ENCODE results near the gene PROSER3.

Gene PROSER3

DNA sequence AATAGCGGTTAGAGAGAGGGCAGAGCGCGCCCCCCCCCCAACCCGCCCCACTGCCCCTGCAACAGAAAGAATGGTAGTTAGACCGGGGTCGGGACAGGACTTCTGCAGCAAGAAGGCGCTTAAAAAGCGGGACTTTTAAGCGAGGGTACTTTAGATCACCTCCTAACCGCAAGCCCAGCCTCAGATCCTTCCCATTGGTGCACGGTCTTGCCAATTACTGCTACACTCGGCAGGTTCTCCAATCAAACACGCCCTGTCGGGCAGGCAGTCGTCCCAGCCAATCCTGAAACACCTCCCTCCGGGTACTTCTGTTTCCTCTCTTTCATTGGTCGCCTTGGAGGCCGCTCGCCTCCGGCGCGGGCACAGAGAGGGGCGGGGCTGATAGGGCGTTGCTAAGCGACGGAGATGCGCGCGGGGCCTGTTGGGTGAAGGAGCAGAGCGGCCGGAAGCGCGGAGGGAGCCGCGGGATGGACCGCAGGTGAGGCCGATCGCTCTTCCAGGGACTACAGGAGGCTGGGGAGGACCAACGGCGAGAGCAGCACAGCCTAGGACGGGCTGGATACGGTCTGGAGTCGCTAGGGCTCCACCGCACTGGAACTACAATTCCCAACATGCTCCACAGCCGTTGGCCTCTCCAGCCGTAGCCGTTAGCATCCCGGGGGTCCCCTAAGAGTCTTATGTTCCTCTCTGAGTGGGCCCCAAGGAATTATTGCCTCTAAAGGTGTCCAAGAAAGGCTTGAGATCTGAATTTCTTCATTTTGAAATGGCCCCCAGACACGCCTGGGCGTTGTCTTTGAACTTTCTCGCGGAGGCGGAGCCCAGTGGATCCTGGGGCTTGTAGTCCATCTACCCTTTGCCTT lies at the start of gene PROSER3:
TSS of gene PROSER3 (plus strand) at position 428 of the 860 bp plus-strand sequence. CDS start at position 468, 40 bp downstream.
- peaks cover 11% of the 10 kb centered on the region for H3K36me3 ChIP-seq (ENCODE audit: control insufficient read depth, insufficient read depth, low read length)
- peak within 1 kb of the TSS; percentile 100 for H3K4me3 ChIP-seq (ENCODE audit: low read length)
- peak within 1 kb of the TSS; percentile 100 for H3K9ac ChIP-seq (ENCODE audit: low read length)
- H3K27me3 ChIP-seq (ENCODE audit: control insufficient read depth, insufficient read depth, low read length) = no peaks in the 10 kb centered on the region
- H3K4me1 ChIP-seq (ENCODE audit: control insufficient read depth, insufficient read depth, low read length) = peaks cover 13% of the 10 kb centered on the region
- H3K27ac ChIP-seq (ENCODE audit: low read depth, low read length) = peak within 1 kb of the TSS; percentile 99

DNA sequence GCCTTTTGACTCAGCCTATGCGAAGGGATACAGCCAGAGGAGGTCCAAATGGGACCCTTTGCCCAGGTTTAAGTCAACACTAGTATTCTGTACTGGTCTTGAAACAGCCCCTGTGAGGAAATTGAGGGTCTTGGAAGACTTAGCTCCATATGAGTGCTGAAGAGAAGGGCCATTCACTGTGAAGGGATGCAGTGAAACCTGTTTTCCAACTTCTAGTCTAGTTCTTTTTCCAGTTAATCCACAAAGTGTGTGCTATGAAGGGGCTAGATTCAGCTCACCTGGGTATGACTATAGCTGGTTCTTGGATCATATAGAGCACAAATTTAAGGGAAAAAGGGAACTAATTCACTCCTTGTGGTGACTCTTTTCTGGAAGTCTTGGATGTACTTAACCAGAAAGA lies 49.6 kb upstream of the PROSER3 start:
- Histone ChIP-seq H3K4me1 (ENCODE audit: control insufficient read depth, insufficient read depth, low read length) (no peaks in the 10 kb centered on the region), H3K27ac (ENCODE audit: low read depth, low read length) (no peak overlapping the region), H3K4me3 (ENCODE audit: low read length) (no peak overlapping the region), H3K9ac (ENCODE audit: low read length) (no peak overlapping the region), H3K27me3 (ENCODE audit: control insufficient read depth, insufficient read depth, low read length) (peaks cover 2% of the 10 kb centered on the region), H3K36me3 (ENCODE audit: control insufficient read depth, insufficient read depth, low read length) (no peaks in the 10 kb centered on the region)

DNA sequence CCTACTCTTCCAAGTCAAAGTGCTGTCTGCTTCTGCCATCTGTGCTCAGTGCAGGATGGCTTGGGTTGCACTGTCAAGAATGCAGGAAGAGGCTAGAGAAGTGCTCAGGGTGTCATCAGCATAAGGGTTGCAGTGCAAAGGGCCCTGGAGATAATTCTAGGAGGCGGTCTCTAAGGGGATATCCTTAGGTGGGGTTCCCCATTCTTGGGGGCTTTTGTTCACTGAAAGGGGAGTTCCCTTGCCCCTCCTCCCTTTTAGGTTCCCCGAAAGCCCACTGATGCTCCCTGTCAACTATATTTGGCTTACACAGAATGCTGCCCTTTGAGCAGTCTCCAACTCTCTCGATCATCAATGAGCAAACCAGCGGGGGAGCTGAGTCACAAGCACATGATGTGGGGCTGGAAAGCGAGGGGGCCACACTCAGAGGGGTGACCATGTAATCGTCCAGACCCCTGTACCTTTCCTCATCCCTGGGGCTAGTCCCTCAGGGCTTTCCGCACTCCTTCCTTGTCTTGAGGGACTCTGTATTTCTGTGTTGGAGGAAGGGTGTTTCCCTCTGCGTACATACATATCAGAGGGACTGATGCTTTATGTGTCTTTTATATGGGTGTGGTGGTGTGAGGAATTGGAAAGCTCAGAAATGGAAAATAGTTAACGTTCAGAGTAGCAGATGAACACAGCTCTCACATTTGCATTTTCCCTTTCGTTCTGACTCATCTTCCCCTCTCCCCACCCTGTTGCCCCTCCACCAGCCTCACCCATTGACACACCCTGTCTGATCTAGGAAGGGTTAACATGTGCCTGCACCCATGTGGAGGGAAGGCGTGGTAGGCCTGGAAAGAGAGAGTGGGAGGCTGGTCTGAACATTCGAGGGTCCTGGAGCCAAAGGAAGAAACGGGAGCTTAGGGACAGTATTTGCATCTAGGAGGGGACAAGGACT lies 46.9 kb upstream of the PROSER3 start:
- Histone ChIP-seq H3K4me1 (ENCODE audit: control insufficient read depth, insufficient read depth, low read length) (peaks cover 5% of the 10 kb centered on the region), H3K27ac (ENCODE audit: low read depth, low read length) (no peak overlapping the region), H3K27me3 (ENCODE audit: control insufficient read depth, insufficient read depth, low read length) (no peaks in the 10 kb centered on the region), H3K36me3 (ENCODE audit: control insufficient read depth, insufficient read depth, low read length) (no peaks in the 10 kb centered on the region), H3K9ac (ENCODE audit: low read length) (no peak overlapping the region), H3K4me3 (ENCODE audit: low read length) (no peak overlapping the region)

DNA sequence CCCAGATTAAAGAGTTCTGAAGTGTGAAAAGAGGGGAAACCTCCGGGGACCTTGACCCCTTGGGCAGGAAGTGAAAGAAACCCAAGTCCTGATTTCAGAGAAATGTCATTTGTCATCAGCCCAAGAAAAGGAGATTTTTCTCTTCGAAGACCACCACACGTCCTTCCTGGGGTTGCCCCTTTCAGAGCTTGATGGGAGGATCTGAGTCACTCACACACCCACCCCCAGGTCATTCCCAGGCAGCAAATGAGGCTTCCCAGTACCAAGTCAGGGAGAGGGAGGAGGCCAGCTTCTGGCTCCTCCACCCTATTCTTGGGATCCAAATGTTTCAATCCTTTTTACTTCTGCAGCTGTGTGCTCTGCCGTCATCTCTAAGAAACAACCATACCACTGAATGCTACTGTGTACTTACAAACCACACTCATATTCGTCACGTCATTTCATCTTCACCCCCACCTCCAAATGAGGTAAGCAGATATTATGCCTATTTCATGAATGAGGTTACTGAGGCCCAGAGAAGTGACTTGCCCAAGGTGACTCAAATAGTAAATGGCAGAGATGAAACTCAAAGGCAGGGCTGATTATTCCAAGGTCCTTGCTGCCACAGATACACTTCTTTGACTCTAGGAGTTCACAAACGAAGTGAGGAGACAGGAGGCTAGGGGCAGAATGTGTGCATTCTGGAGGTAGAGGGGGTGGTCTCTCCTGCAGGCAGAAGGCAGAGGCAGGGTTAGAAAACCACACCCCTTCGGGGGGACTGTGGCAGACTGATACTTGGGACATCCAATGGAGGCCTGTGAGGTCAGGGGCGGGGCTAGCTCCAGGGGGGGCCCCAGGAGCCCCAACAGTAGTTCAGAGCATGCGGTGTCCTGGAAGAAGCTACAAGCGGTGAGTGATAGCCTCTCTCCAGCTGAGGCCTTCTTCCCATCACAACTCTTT lies 45.1 kb upstream of the PROSER3 start:
- no peak overlapping the region for H3K4me3 ChIP-seq (ENCODE audit: low read length)
- peaks cover 7% of the 10 kb centered on the region for H3K4me1 ChIP-seq (ENCODE audit: control insufficient read depth, insufficient read depth, low read length)
- H3K36me3 ChIP-seq (ENCODE audit: control insufficient read depth, insufficient read depth, low read length) = no peaks in the 10 kb centered on the region
- H3K27me3 ChIP-seq (ENCODE audit: control insufficient read depth, insufficient read depth, low read length) = no peaks in the 10 kb centered on the region
- no peak overlapping the region for H3K9ac ChIP-seq (ENCODE audit: low read length)
- no peak overlapping the region for H3K27ac ChIP-seq (ENCODE audit: low read depth, low read length)

DNA sequence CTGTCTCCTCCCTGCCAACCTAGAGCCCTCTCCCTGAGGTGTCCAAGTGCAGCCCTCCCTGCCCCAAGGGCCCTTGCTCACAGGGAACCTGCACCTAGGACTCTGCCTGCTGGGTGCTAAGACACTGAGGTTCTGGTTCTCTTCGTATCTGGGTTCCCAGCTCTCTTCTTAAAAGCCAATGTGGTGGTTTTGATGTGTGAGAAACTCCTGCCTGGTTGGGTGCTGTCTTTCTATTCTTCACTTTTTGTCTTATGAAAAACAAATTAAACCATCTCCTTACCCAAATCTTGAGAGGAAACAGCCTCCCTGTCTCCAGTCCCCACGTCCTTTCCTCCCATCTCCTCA lies 44.5 kb upstream of the PROSER3 start:
- Histone ChIP-seq H3K27ac (ENCODE audit: low read depth, low read length) (no peak overlapping the region), H3K4me1 (ENCODE audit: control insufficient read depth, insufficient read depth, low read length) (peaks cover 7% of the 10 kb centered on the region), H3K4me3 (ENCODE audit: low read length) (no peak overlapping the region), H3K27me3 (ENCODE audit: control insufficient read depth, insufficient read depth, low read length) (no peaks in the 10 kb centered on the region), H3K36me3 (ENCODE audit: control insufficient read depth, insufficient read depth, low read length) (no peaks in the 10 kb centered on the region), H3K9ac (ENCODE audit: low read length) (no peak overlapping the region)

DNA sequence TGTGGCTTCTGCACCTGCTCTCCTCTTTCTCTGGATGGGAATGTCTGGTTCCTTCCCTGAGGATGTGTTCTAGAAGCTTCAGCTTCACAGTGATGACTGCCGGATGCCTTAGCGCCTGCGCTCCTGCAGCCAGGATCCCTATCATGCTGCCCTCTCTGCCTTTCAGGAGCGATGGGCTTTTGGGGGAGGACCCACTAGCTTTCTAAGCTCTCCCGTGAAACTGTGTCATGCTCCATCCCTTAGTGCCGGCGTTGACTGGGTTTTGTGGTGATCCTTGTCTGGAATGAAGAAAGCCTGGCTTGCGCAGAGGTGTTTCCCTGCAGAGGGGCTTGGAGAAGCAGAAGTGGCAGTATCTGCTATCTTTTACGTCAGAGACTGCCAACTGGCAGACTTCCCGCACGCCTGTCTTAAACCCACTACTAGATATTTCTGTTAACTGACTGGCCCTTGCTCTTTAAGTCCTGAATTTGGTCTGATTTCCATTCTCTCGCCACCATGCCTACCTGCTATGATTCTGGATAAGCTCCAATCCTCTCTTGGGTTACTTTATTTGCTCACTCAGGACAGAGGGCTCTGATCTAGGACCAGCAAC lies 44.0 kb upstream of the PROSER3 start:
- Histone ChIP-seq H3K27me3 (ENCODE audit: control insufficient read depth, insufficient read depth, low read length) (no peaks in the 10 kb centered on the region), H3K36me3 (ENCODE audit: control insufficient read depth, insufficient read depth, low read length) (no peaks in the 10 kb centered on the region), H3K4me3 (ENCODE audit: low read length) (no peak overlapping the region), H3K4me1 (ENCODE audit: control insufficient read depth, insufficient read depth, low read length) (peaks cover 11% of the 10 kb centered on the region), H3K9ac (ENCODE audit: low read length) (no peak overlapping the region), H3K27ac (ENCODE audit: low read depth, low read length) (no peak overlapping the region)

DNA sequence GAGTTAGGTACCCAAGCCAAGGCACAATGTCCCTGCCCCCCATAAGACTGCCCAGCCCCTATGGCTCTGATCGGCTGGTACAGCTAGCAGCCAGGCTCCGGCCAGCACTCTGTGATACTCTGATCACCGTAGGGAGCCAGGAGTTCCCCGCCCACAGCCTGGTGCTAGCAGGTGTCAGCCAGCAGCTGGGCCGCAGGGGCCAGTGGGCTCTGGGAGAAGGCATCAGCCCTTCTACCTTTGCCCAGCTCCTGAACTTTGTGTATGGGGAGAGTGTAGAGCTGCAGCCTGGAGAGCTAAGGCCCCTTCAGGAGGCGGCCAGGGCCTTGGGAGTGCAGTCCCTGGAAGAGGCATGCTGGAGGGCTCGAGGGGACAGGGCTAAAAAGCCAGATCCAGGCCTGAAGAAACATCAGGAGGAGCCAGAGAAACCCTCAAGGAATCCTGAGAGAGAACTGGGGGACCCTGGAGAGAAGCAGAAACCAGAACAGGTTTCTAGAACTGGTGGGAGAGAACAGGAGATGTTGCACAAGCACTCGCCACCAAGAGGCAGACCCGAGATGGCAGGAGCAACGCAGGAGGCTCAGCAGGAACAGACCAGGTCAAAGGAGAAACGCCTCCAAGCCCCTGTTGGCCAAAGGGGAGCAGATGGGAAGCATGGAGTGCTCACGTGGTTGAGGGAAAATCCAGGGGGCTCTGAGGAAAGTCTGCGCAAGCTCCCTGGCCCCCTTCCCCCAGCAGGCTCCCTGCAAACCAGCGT lies 43.2 kb upstream of the PROSER3 start:
- peaks cover 4% of the 10 kb centered on the region for H3K36me3 ChIP-seq (ENCODE audit: control insufficient read depth, insufficient read depth, low read length)
- no peak overlapping the region for H3K9ac ChIP-seq (ENCODE audit: low read length)
- no peak overlapping the region for H3K4me3 ChIP-seq (ENCODE audit: low read length)
- H3K4me1 ChIP-seq (ENCODE audit: control insufficient read depth, insufficient read depth, low read length) = peaks cover 16% of the 10 kb centered on the region
- H3K27me3 ChIP-seq (ENCODE audit: control insufficient read depth, insufficient read depth, low read length) = no peaks in the 10 kb centered on the region
- H3K27ac ChIP-seq (ENCODE audit: low read depth, low read length) = no peak overlapping the region

DNA sequence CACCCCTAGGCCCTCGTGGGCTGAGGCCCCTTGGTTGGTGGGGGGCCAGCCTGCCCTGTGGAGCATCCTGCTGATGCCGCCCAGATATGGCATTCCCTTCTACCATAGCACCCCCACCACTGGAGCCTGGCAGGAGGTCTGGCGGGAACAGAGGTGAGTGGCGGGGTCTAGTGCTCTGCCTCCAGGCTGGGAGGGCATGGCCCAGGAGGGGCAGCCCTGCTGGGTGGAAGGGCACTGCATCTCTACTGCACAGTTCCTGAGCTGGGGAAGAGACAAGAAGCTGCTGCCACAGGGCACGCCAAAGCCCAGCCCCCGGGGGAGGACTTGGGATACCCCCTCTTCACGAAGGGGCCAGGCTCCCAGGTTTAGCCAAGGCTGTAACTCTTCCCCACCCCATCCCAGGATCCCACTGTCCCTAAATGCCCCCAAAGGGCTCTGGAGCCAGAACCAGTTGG lies 42.6 kb upstream of the PROSER3 start:
- no peak overlapping the region for H3K9ac ChIP-seq (ENCODE audit: low read length)
- peaks cover 7% of the 10 kb centered on the region for H3K36me3 ChIP-seq (ENCODE audit: control insufficient read depth, insufficient read depth, low read length)
- H3K27ac ChIP-seq (ENCODE audit: low read depth, low read length) = no peak overlapping the region
- peaks cover 16% of the 10 kb centered on the region for H3K4me1 ChIP-seq (ENCODE audit: control insufficient read depth, insufficient read depth, low read length)
- peak overlapping the region; percentile 90 for H3K4me3 ChIP-seq (ENCODE audit: low read length)
- H3K27me3 ChIP-seq (ENCODE audit: control insufficient read depth, insufficient read depth, low read length) = no peaks in the 10 kb centered on the region

DNA sequence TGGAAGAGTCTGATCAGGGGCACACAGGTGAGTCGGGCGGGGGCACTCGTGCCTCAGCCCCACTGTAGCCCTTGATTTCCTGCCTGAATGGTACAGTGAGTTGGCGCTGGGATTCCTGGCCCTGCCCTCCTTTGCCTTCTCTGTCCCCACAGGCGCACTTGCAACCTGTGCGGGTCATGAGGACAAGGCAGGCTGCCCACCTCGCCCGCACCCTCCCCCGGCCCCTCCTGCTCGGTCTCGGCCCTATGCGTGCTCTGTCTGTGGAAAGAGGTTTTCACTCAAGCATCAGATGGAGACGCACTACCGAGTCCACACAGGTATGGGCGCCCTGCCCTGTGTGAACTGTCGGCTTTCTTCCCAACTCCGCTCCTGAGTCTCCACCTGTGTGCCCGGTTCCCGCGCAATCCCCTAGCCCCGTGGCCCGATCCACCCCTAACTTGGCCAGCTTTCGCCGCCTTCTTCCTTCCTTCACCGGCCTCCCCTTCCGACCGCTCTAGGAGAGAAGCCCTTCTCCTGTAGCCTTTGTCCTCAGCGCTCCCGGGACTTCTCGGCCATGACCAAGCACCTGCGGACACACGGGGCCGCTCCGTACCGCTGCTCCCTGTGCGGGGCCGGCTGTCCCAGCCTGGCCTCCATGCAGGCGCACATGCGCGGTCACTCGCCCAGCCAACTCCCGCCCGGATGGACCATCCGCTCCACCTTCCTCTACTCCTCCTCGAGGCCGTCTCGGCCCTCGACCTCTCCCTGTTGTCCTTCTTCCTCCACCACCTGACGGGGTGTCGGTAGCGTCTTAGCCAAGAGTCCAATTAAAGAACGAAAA lies 41.8 kb upstream of the PROSER3 start:
- Histone ChIP-seq H3K4me3 (ENCODE audit: low read length) (peak overlapping the region; percentile 90), H3K9ac (ENCODE audit: low read length) (peak overlapping the region; percentile 74), H3K27me3 (ENCODE audit: control insufficient read depth, insufficient read depth, low read length) (no peaks in the 10 kb centered on the region), H3K4me1 (ENCODE audit: control insufficient read depth, insufficient read depth, low read length) (peaks cover 16% of the 10 kb centered on the region), H3K27ac (ENCODE audit: low read depth, low read length) (peak overlapping the region; percentile 86), H3K36me3 (ENCODE audit: control insufficient read depth, insufficient read depth, low read length) (peaks cover 7% of the 10 kb centered on the region)

DNA sequence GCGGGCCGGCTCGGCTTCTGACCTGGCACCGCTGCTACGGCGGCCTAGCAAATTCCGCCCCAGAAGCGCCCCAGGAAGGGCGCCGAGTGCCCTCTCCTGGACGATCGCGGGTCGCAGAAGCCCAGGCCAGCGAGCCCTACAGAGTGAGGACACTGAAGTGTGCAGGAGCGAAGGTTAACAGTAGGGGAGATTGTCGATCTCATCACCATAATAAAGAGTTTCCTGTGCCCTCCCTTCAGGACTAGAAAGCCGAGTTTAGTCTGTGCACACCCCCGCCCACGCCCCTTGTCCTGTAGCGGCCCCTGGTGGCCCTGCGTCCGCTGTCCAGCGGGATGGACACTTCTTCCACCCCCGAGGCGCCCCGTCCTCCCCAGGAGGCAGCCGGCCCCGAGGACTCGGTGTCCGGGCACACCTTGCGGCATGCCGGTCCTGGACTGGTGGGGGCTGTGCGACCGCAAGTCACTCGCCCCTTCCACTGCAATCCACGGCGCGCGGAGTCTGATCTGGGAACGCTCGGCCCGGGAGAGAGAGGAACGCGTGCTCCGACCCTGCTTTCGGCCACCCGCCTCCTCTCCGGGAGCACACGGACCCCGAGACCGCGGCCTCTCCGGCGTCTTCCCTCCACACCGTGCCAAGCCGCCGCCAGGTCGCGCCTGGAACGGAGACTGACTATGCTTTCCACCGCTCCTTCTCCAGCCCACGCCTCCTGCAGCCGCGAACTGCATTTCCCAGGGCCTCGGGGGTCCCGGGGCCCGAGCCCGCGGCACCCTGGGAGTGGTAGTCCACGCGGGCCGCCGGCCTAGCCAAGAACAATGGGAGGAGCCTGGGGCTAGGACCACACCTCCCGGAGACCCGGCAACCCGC lies 40.9 kb upstream of the PROSER3 start:
- no peaks in the 10 kb centered on the region for H3K27me3 ChIP-seq (ENCODE audit: control insufficient read depth, insufficient read depth, low read length)
- peak overlapping the region; percentile 86 for H3K27ac ChIP-seq (ENCODE audit: low read depth, low read length)
- H3K36me3 ChIP-seq (ENCODE audit: control insufficient read depth, insufficient read depth, low read length) = peaks cover 12% of the 10 kb centered on the region
- peak overlapping the region; percentile 90 for H3K4me3 ChIP-seq (ENCODE audit: low read length)
- H3K9ac ChIP-seq (ENCODE audit: low read length) = peak overlapping the region; percentile 74
- peaks cover 16% of the 10 kb centered on the region for H3K4me1 ChIP-seq (ENCODE audit: control insufficient read depth, insufficient read depth, low read length)

Data from rectal smooth muscle tissue (tissue), 1 donor.